Stimulated activated CD4-positive, alpha-beta T cell treated with anti-CD3 and anti-CD28 coated beads, TNF-alpha, amount 100 ng/mL, for 24 hours (primary cell): Measurements from ENCODE around the gene AKAP1.

Experiments used
- DNase-seq, 3 experiments: peaks; one replicate each; pipeline ENCODE4 v3.0.0-alpha.2; 2020; ENCODE audit warnings: low read depth in 3 of 3

AKAP1 gene

GRCh38 chr17:57084802-57085447 is at the start of gene AKAP1:
Gene AKAP1 (plus strand): TSS chr17:57085246. CDS start chr17:57105465, 20,219 bp downstream.
- peak; percentile 86 to 93 (median 91) for DNase-seq

GRCh38 chr17:57035971-57036481 is 49.0 kb upstream of the AKAP1 start:
- DNase-seq: no peak

GRCh38 chr17:57037411-57037810 is 47.6 kb upstream of the AKAP1 start:
- no peak for DNase-seq

GRCh38 chr17:57038486-57038885 is 46.6 kb upstream of the AKAP1 start:
- DNase-seq: no peak

- DNase-seq: no peak
Measured at GRCh38 chr17:57040571-57040970, 44.5 kb upstream of the AKAP1 start.

- no peak for DNase-seq
Measured at GRCh38 chr17:57043276-57043675, 41.8 kb upstream of the AKAP1 start.

GRCh38 chr17:57044976-57045867 is 39.8 kb upstream of the AKAP1 start:
- no peak for DNase-seq

- DNase-seq: peak in 1 of 3 experiments; percentile 19
Measured at GRCh38 chr17:57045868-57046704, 39.0 kb upstream of the AKAP1 start.

- no peak for DNase-seq
Measured at GRCh38 chr17:57046749-57047148, 38.3 kb upstream of the AKAP1 start.

GRCh38 chr17:57048096-57048495 is 37.0 kb upstream of the AKAP1 start:
- no peak for DNase-seq

- DNase-seq: no peak
Measured at GRCh38 chr17:57050306-57050705, 34.7 kb upstream of the AKAP1 start.

- no peak for DNase-seq
Measured at GRCh38 chr17:57051886-57052361, 33.1 kb upstream of the AKAP1 start.

GRCh38 chr17:57062865-57063264 is 22.2 kb upstream of the AKAP1 start:
- no peak for DNase-seq

- no peak for DNase-seq
Measured at GRCh38 chr17:57067162-57067561, 17.9 kb upstream of the AKAP1 start.

- DNase-seq: no peak
Measured at GRCh38 chr17:57067781-57068180, 17.3 kb upstream of the AKAP1 start.

- DNase-seq: peak in 1 of 3 experiments; percentile 3
Measured at GRCh38 chr17:57068222-57068658, 16.8 kb upstream of the AKAP1 start.

- DNase-seq: no peak
Measured at GRCh38 chr17:57068707-57069106, 16.3 kb upstream of the AKAP1 start.

GRCh38 chr17:57071991-57072944 is 12.8 kb upstream of the AKAP1 start:
- no peak for DNase-seq

GRCh38 chr17:57073626-57074025 is 11.4 kb upstream of the AKAP1 start:
- DNase-seq: no peak

GRCh38 chr17:57075193-57075592 is 9.9 kb upstream of the AKAP1 start:
- no peak for DNase-seq

GRCh38 chr17:57075785-57076184 is 9.3 kb upstream of the AKAP1 start:
- DNase-seq: no peak
